HEK293T (cell line): ENCODE results near the gene PLA2G4B.
A peak's percentile ranks its signal among the peaks of the same experiment; 100 is the strongest.

Experiments
- CTCF ChIA-PET: fragments of 350-600 bp; formaldehyde crosslinking; extraction: SDS; loops from one replicate; lab custom pipeline; 2021; ENCODE audit warnings: antibody characterized with exemption, inconsistent platforms; lab: Yijun Ruan, JAX
- POLR2A ChIA-PET: fragments of 350-600 bp; formaldehyde crosslinking; extraction: SDS; loops from one replicate; lab custom pipeline; 2020; ENCODE audit warnings: antibody characterized with exemption, inconsistent platforms; lab: Yijun Ruan, JAX
- DNase-seq: peaks from one replicate; pipeline ENCODE4 v3.0.0; 2012; ENCODE audit warnings: mixed read lengths; ENCODE audit errors: extremely low spot score
- ARNT ChIP-seq: fragments of 450-650 bp; IDR thresholded peaks from 2 replicates; pipeline ENCODE4 v1.6.1; 2017; ENCODE audit warnings: mild to moderate bottlenecking
- BHLHE40 ChIP-seq: fragments of 450-650 bp; IDR thresholded peaks from 2 replicates; pipeline ENCODE4 v1.6.1; 2016; ENCODE audit warnings: mild to moderate bottlenecking, moderate library complexity, borderline replicate concordance
- CTBP1 ChIP-seq: fragments of 450-650 bp; IDR thresholded peaks from 2 replicates; pipeline ENCODE4 v1.6.1; 2016; ENCODE audit warnings: borderline replicate concordance
- ELF4 ChIP-seq: fragments of 450-650 bp; IDR thresholded peaks from 2 replicates; pipeline ENCODE4 v1.6.1; 2017; ENCODE audit warnings: antibody characterized with exemption
- FOXA1 ChIP-seq: fragments of 450-650 bp; IDR thresholded peaks from 2 replicates; pipeline ENCODE4 v1.6.1; 2016; ENCODE audit warnings: mild to moderate bottlenecking
- FOXK2 ChIP-seq: fragments of 450-650 bp; IDR thresholded peaks from 2 replicates; pipeline ENCODE4 v1.6.1; 2016; ENCODE audit warnings: mild to moderate bottlenecking
- FOXM1 ChIP-seq: fragments of 450-650 bp; IDR thresholded peaks from 2 replicates; pipeline ENCODE4 v1.6.1; 2017; ENCODE audit warnings: mild to moderate bottlenecking, borderline replicate concordance
- HDGF ChIP-seq: fragments of 450-650 bp; IDR thresholded peaks from 2 replicates; pipeline ENCODE4 v1.6.1; 2017; ENCODE audit warnings: antibody characterized with exemption, borderline replicate concordance
- L3MBTL2 ChIP-seq: fragments of 450-650 bp; conservative IDR thresholded peaks from 2 replicates; pipeline ENCODE4 v1.6.1; 2016; ENCODE audit warnings: mild to moderate bottlenecking
- LEF1 ChIP-seq: fragments of 450-650 bp; IDR thresholded peaks from 2 replicates; pipeline ENCODE4 v1.6.1; 2017; ENCODE audit warnings: mild to moderate bottlenecking, borderline replicate concordance
- NFRKB ChIP-seq: fragments of 450-650 bp; IDR thresholded peaks from 2 replicates; pipeline ENCODE4 v1.6.1; 2016; ENCODE audit warnings: mild to moderate bottlenecking, moderate library complexity
- SP1 ChIP-seq: fragments of 450-650 bp; IDR thresholded peaks from 2 replicates; pipeline ENCODE4 v1.6.1; 2017
- SUZ12 ChIP-seq: fragments of 450-650 bp; IDR thresholded peaks from 2 replicates; pipeline ENCODE4 v1.6.1; 2016; ENCODE audit warnings: mild to moderate bottlenecking
- TARDBP ChIP-seq: fragments of 450-650 bp; IDR thresholded peaks from 2 replicates; pipeline ENCODE4 v1.6.1; 2016
- ZNF384 ChIP-seq: fragments of 450-650 bp; IDR thresholded peaks from 2 replicates; pipeline ENCODE4 v1.6.1; 2016
- TF ChIP-seq, protein P1 (sequence below): fragments of 450-650 bp; IDR thresholded peaks from 2 replicates; pipeline ENCODE4 v1.6.1; 2016

PLA2G4B gene

DNA sequence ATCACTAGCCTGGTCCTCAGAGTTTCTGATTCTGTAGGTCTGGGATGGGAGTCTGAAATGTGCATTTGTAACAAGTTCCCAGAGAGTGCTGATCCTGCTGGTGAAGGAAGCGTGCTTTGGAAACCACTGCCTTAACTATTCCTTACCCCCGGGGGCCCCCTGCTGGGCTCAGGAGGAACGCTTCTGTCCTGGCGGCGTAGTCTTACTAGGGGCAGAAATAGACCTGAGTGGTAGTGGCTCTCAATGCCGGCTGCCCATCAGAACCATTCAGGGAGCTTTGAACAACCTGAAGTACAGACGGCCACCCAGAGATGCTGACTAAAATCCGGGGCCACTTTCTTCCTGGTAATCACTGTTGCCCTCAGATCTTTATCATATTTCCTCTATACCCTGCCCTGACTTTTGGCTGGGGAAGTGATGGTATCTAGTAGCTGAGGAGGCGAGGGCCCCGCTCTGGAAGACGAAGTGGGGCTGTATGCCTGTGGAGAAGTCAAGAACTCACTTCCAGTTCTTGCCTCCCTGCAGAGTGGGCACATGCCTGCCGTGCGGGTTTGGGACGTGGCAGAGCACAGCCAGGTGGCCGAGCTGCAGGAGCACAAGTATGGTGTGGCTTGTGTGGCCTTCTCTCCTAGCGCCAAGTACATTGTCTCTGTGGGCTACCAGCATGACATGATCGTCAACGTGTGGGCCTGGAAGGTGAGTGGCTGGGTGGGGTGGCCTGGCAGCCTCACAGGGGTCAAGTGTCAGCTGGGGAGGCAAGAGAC, 27.0 kb upstream of the PLA2G4B start:
- ChIA-PET CTCF (interaction anchor here (0.6 to 4.0 kb wide), 7 partner anchors 23 to 410 kb away, joined by 3 to 51 read pairs (median 4); partner anchors contain the start of gene MAPKBP1), POLR2A (interaction anchor here (1.6 kb wide), 1 partner anchor 39 kb away, joined by 5 read pairs; no protein-coding TSS in a partner anchor)
- DNase-seq, result peak; percentile 74
- TF ChIP-seq HDGF (no peak), ELF4 (no peak), CTBP1 (no peak), ZNF384 (no peak), BHLHE40 (no peak), NFRKB (no peak), LEF1 (no peak), FOXK2 (no peak), SP1 (no peak), FOXA1 (no peak), SUZ12 (no peak), TARDBP (no peak)
- TF ChIP-seq, protein P1, sequence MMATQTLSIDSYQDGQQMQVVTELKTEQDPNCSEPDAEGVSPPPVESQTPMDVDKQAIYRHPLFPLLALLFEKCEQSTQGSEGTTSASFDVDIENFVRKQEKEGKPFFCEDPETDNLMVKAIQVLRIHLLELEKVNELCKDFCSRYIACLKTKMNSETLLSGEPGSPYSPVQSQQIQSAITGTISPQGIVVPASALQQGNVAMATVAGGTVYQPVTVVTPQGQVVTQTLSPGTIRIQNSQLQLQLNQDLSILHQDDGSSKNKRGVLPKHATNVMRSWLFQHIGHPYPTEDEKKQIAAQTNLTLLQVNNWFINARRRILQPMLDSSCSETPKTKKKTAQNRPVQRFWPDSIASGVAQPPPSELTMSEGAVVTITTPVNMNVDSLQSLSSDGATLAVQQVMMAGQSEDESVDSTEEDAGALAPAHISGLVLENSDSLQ, result no peak

DNA sequence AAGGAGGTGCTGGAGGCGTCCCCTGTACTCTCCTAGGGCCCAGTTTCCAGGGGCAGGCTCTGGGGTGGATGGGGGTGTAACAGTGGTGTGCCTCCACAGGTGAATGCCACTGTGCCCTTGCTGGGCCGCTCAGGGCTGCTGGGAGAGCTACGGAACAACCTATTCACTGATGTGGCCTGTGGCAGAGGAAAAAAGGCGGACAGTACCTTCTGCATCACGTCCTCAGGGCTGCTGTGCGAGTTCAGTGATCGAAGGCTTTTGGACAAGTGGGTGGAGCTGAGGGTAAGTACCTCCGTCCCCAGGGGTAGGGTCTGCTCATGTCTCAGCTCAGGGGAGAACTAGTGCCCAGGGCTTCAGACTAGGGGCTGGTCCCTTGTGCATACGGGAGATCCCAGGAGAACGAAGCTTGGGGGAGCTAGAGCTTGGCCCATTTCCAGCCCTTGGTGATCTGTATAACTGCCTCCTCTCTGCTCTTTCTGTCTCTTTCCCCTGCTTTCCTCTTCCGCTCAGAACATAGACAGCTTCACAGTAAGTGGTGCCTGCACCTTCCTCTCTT, 25.7 kb upstream of the PLA2G4B start:
- ChIA-PET CTCF (interaction anchor here (4.0 kb wide), 1 partner anchor 39 kb away, joined by 51 read pairs; the partner anchor contains the start of gene MAPKBP1), POLR2A (no interaction called here)
- no peak for DNase-seq
- TF ChIP-seq CTBP1 (no peak), ARNT (no peak), ELF4 (no peak), FOXA1 (no peak), TARDBP (no peak), BHLHE40 (no peak)
- TF ChIP-seq, protein P1, result no peak

DNA sequence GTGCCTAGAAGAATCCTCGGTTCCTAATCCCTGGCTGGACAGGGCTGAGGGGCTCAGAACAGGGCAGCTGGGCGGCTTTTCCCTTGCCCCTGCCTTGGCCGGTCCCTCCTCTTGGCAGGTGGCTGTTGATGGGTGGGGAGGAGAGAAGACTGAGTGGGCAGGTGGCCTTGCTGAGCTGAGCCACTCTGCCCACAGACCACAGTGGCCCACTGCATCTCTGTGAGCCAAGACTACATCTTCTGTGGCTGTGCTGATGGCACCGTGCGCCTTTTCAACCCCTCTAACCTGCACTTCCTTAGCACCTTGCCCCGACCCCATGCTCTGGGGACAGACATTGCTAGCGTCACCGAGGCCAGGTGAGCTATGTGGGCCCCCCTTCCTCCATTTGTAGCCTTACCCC, 25.2 kb upstream of the PLA2G4B start:
- CTCF ChIA-PET, result interaction anchor here (4.0 kb wide), 1 partner anchor 40 kb away, joined by 51 read pairs; the partner anchor contains the start of gene MAPKBP1
- DNase-seq, result no peak
- TF ChIP-seq ARNT, result no peak
- TF ChIP-seq ZNF384, result no peak
- TF ChIP-seq BHLHE40, result no peak
- TF ChIP-seq HDGF, result no peak
- no peak for TF ChIP-seq FOXM1
- no peak for TF ChIP-seq SP1
- POLR2A ChIA-PET, result no interaction called here

DNA sequence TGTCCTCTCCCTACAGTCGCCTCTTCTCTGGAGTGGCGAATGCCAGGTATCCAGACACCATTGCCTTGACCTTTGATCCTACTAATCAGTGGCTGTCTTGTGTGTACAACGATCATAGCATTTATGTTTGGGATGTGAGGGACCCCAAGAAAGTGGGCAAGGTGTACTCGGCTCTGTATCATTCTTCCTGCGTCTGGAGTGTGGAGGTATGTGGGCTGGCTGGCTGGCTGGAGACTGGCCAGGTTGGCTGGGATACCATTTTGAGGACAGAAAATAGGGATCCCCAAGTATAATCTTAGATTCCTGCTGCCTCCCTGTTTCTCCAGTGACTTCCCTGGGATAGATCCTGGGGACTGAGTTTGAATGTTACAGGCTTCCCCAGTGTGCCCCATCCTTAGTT, 24.1 kb upstream of the PLA2G4B start:
- TF ChIP-seq CTBP1 (no peak), ELF4 (no peak), ZNF384 (no peak), SP1 (no peak), FOXM1 (no peak), FOXA1 (no peak), L3MBTL2 (no peak), HDGF (no peak), ARNT (no peak), LEF1 (no peak)
- TF ChIP-seq, protein P1, result no peak
- CTCF ChIA-PET, result no interaction called here
- POLR2A ChIA-PET, result no interaction called here
- DNase-seq, result no peak

DNA sequence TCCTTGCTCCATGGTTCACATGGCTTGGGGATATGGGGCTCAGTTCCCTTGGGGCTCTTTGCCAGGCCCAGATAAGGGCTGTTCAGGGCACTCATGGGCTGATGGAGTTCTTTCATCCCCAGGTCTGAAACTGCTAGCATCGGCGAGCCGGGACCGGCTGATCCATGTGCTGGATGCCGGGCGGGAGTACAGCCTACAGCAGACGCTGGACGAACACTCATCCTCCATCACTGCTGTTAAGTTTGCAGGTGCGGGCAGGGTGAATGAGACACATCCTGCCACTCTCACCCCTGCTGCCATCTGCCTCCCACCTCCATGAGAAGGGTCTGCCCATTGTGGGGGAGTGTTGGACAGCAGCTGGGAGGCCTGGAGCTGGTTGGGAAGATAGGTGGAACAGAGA, 21.9 kb upstream of the PLA2G4B start:
- ChIA-PET POLR2A (interaction anchor here (1.0 kb wide), 1 partner anchor 11 kb away, joined by 3 read pairs; no protein-coding TSS in a partner anchor), CTCF (no interaction called here)
- TF ChIP-seq FOXA1, result no peak
- TF ChIP-seq LEF1, result no peak
- TF ChIP-seq SUZ12, result no peak
- no peak for TF ChIP-seq L3MBTL2
- TF ChIP-seq, protein P1, result no peak
- no peak for TF ChIP-seq ZNF384
- TF ChIP-seq HDGF, result no peak
- no peak for TF ChIP-seq TARDBP
- no peak for TF ChIP-seq ELF4
- TF ChIP-seq ARNT, result no peak
- TF ChIP-seq FOXM1, result no peak
- TF ChIP-seq SP1, result no peak
- no peak for TF ChIP-seq CTBP1
- no peak for TF ChIP-seq FOXK2
- TF ChIP-seq BHLHE40, result no peak
- TF ChIP-seq NFRKB, result no peak
- DNase-seq, result no peak
